ENCODE measurements around the gene SERPINB12.

SERPINB12 gene, protein sequence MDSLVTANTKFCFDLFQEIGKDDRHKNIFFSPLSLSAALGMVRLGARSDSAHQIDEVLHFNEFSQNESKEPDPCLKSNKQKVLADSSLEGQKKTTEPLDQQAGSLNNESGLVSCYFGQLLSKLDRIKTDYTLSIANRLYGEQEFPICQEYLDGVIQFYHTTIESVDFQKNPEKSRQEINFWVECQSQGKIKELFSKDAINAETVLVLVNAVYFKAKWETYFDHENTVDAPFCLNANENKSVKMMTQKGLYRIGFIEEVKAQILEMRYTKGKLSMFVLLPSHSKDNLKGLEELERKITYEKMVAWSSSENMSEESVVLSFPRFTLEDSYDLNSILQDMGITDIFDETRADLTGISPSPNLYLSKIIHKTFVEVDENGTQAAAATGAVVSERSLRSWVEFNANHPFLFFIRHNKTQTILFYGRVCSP

DNA sequence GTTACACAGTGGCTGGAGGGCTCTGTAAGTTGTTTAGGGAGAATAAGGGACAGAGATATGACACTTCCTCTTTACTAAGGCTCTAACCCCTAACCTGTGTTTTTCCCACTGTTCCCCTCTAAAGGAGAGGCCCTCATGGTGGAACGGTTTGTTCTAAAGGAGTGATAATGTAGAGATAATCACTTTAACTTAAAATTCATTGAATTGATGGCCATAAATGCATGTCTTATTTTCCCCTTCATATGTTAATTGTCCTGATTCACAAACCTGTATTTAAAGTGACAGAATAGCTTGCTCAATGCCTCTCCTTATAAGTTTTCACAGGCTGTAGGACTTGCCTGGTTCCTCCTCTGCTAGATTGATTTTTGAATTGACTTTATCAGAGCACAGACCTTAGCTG is at the start of gene SERPINB12:
TSS of gene SERPINB12 (plus strand) at position 301 of the 400 bp plus-strand sequence. CDS start 13,791 bp downstream, outside the sequence.
- POLR2A ChIA-PET = interaction anchor here (0.5 kb wide), 1 partner anchor 24 kb away, joined by 3 read pairs; no protein-coding TSS in a partner anchor
- H3K4me3 ChIP-seq (ENCODE audit: low read depth, low read length) = no peak within 1 kb of the TSS
- TF ChIP-seq, protein P1, sequence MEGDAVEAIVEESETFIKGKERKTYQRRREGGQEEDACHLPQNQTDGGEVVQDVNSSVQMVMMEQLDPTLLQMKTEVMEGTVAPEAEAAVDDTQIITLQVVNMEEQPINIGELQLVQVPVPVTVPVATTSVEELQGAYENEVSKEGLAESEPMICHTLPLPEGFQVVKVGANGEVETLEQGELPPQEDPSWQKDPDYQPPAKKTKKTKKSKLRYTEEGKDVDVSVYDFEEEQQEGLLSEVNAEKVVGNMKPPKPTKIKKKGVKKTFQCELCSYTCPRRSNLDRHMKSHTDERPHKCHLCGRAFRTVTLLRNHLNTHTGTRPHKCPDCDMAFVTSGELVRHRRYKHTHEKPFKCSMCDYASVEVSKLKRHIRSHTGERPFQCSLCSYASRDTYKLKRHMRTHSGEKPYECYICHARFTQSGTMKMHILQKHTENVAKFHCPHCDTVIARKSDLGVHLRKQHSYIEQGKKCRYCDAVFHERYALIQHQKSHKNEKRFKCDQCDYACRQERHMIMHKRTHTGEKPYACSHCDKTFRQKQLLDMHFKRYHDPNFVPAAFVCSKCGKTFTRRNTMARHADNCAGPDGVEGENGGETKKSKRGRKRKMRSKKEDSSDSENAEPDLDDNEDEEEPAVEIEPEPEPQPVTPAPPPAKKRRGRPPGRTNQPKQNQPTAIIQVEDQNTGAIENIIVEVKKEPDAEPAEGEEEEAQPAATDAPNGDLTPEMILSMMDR (IDR thresholded peaks at IDR 0.05; ENCODE audit: insufficient read depth, low read length, missing control alignments) = no peak
- DNase-seq (ENCODE audit: low read depth, low spot score) = no peak
- CTCF ChIA-PET = interaction anchor here (1.0 to 7.7 kb wide), 7 partner anchors 8 to 395 kb away, joined by 3 to 41 read pairs (median 10); no protein-coding TSS in a partner anchor

DNA sequence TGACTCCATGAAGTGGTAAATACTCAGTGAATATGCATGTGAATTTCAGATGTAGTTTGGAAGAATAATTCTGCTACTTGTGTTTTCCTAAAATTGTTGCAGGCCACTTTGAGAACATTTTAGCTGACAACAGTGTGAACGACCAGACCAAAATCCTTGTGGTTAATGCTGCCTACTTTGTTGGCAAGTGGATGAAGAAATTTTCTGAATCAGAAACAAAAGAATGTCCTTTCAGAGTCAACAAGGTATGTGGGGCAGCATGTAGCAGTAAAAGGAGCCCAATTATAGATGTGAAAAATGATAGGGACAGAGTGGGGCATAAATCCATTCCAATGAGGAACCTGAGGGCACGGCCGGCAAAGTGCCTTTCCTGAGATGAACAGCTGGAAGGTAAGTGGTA is 49.3 kb upstream of the SERPINB12 start:
- ChIA-PET POLR2A (no interaction called here), CTCF (interaction anchor here (1.4 to 5.7 kb wide), 3 partner anchors 12 to 25 kb away, joined by 5 to 35 read pairs (median 16); no protein-coding TSS in a partner anchor)
- TF ChIP-seq, protein P1 (IDR thresholded peaks at IDR 0.05; ENCODE audit: insufficient read depth, low read length, missing control alignments) = no peak
- H3K4me3 ChIP-seq (ENCODE audit: low read depth, low read length) = no peak overlapping the region
- no peak for DNase-seq (ENCODE audit: low read depth, low spot score)

DNA sequence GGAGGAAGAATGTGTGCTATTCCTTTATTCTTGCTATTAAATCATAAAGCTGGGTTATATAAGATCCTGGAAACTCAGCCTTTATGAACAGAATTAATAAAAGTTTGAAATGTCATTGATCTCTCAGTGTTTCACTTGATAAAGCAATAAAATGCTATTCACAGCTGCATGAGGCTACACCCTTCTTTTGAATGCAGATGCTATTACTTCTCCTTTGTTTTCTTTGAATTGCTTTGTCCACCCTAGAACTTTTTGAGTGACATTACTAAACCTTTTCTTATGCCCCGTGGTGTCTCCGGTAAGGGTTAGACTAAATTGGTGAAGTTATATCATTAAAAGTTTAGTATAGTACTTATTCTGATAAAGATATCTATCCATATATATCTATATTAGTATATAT is 46.5 kb upstream of the SERPINB12 start:
- CTCF ChIA-PET = interaction anchor here (1.3 to 18.9 kb wide), 4 partner anchors 9 to 19 kb away, joined by 3 to 246 read pairs (median 12); no protein-coding TSS in a partner anchor
- DNase-seq (ENCODE audit: low read depth, low spot score) = no peak
- no peak overlapping the region for H3K4me3 ChIP-seq (ENCODE audit: low read depth, low read length)
- TF ChIP-seq, protein P1 (IDR thresholded peaks at IDR 0.05; ENCODE audit: insufficient read depth, low read length, missing control alignments) = no peak
- POLR2A ChIA-PET = no interaction called here

DNA sequence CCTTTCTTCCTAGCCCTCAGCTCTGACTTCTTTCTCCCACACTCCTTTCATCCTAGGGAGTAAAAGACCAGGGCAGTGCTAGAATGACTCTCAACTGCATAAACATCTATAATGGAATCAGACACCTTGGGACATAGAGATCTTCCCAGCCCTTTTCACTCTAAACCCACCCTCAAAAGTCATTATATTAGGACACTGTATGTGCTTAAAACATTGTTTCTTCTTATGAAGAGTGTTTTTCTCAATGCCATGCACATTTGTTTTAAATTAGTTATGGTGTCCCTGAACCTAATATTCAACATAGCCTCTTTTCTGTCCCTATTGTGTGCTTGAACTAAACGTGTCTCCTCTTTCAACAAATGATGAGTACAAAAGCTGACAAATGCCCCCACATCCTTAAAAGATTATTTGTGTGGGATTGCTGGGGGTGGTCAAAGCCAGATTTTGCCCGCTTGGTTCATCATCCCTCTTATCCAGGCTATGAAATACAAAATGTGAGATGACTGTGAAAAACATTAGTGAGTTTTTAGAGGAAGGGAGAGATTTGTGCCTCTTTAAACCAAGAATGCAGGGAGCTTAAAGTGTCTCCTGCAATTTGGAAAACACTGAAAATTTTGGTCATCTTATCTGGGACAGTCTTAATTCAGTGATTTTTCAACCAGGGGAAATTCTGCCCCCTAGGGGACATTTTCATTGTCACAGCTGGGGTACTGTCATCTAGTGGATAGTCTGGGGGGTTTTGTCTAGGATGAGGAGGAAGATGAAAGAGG is 36.4 kb upstream of the SERPINB12 start:
- no peak for DNase-seq (ENCODE audit: low read depth, low spot score)
- TF ChIP-seq, protein P1 (IDR thresholded peaks at IDR 0.05; ENCODE audit: insufficient read depth, low read length, missing control alignments) = peak; percentile 37

DNA sequence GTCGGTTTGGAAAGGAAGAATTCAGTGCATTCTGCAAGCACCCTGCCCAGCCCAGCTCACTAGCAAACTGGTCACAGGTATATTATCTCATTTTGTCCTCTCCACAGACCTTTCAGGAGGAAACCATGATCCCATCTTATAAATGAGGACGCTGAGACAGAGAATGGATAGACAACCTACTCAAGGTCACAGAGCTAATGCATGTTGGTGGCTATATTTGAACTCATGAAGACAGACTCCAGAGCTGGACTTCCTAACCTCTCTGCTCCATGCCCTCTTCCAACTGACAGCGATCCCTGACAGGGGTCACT is 35.9 kb upstream of the SERPINB12 start:
- ChIA-PET POLR2A (no interaction called here), CTCF (interaction anchor here (0.7 to 18.9 kb wide), 27 partner anchors 8 to 493 kb away, joined by 3 to 724 read pairs (median 4); partner anchors contain the start of gene SERPINB13)
- DNase-seq (ENCODE audit: low read depth, low spot score) = no peak
- TF ChIP-seq, protein P1 (IDR thresholded peaks at IDR 0.05; ENCODE audit: insufficient read depth, low read length, missing control alignments) = no peak
- no peak overlapping the region for H3K4me3 ChIP-seq (ENCODE audit: low read depth, low read length)

More for the DNA sequence above, 36.4 kb upstream of the SERPINB12 start:
- CTCF ChIA-PET = interaction anchor here (0.7 to 18.9 kb wide), 28 partner anchors 9 to 493 kb away, joined by 3 to 724 read pairs (median 4); partner anchors contain the start of gene SERPINB13
- POLR2A ChIA-PET = no interaction called here
- H3K4me3 ChIP-seq (ENCODE audit: low read depth, low read length) = no peak overlapping the region
